Tracheal epithelial cell (primary cell): ENCODE results near the gene ADRB2. TPM values are rescaled to one million over a fixed set of nuclear protein-coding genes. Genes with fewer than 3 reads are reported as not detected.

Experiments used
- total RNA-seq: library from RNA; depleted of rRNA; stranded (reverse); fragments of >200 nt; gene quantifications from 2 replicates; pipeline ENCODE4 v1.2.1, GENCODE V29; 2014

The ADRB2 gene
- 13.6 and 42.4 TPM in 2 replicates for total RNA-seq

DNA sequence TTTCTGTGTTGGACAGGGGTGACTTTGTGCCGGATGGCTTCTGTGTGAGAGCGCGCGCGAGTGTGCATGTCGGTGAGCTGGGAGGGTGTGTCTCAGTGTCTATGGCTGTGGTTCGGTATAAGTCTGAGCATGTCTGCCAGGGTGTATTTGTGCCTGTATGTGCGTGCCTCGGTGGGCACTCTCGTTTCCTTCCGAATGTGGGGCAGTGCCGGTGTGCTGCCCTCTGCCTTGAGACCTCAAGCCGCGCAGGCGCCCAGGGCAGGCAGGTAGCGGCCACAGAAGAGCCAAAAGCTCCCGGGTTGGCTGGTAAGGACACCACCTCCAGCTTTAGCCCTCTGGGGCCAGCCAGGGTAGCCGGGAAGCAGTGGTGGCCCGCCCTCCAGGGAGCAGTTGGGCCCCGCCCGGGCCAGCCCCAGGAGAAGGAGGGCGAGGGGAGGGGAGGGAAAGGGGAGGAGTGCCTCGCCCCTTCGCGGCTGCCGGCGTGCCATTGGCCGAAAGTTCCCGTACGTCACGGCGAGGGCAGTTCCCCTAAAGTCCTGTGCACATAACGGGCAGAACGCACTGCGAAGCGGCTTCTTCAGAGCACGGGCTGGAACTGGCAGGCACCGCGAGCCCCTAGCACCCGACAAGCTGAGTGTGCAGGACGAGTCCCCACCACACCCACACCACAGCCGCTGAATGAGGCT, at the start of gene ADRB2:
ADRB2 (plus strand) TSS at position 559 of the 686 bp plus-strand sequence. CDS start 221 bp downstream, outside the sequence.

Other genes with a start within 250 kb of the ADRB2 start
- not detected in 2 replicates for gene HTR4, start 172.1 kb upstream of the ADRB2 start, total RNA-seq
- gene SH3TC2, start 236.5 kb downstream of the ADRB2 start, total RNA-seq, result 2.3 and 7.2 TPM in 2 replicates